ENCODE results near the gene SERINC2. TPM values are rescaled to one million over a fixed set of nuclear protein-coding genes. Genes with fewer than 3 reads are reported as not detected.

SERINC2 gene
- total RNA-seq, 1 experiment from 2014 or later = 26.0 TPM

DNA sequence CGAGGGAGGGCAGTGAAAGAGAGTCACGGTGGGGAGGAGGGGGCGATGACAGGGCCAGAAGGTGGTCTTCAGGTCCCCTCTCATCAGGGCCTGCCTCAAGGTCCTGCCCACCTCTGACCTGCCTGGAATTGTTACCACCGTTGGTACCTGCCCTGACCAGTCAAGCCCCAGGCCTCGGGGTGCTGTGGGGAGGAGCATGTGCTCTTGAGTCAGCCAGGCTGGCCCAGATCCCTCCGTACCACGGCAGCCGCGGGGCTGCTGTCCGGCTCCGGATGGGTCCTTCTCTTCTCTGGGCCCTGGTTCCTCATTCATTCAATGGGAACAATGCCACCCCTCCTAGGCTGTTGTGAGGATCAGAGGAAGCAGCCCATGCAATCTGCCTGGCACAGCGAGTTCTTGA is 22.0 kb downstream of the SERINC2 start:
- H3K36me3 Mint-ChIP-seq = peaks cover 3% of the 10 kb centered on the region; the same call in 1 of the 2 replicates
- H3K4me1 Mint-ChIP-seq = peaks cover 8% of the 10 kb centered on the region
- DNase-seq (ENCODE audit: low spot score) (no peak), ATAC-seq (no peak)
- H3K4me3 Mint-ChIP-seq = no peak overlapping the region
- ChIA-PET POLR2A (no interaction called here), CTCF (no interaction called here)
- no peaks in the 10 kb centered on the region for H3K9me3 Mint-ChIP-seq
- no peaks in the 10 kb centered on the region; the same call in 1 of the 2 replicates for H3K27me3 Mint-ChIP-seq (ENCODE audit: low read depth)
- TF ChIP-seq FOXP4 (CRISPR knock-in tag; IDR thresholded peaks at IDR 0.05) (no peak), GTF2I (CRISPR knock-in tag; conservative IDR thresholded peaks at IDR 0.05) (no peak), NFYB (CRISPR knock-in tag; conservative IDR thresholded peaks at IDR 0.05; ENCODE audit: low read depth) (no peak), ELF4 (CRISPR knock-in tag; IDR thresholded peaks at IDR 0.05; ENCODE audit: low read depth) (no peak), SMAD3 (CRISPR knock-in tag; IDR thresholded peaks at IDR 0.05; ENCODE audit: borderline replicate concordance) (no peak), CDX4 (CRISPR knock-in tag; IDR thresholded peaks at IDR 0.05; ENCODE audit: borderline replicate concordance) (no peak), MLX (CRISPR knock-in tag; IDR thresholded peaks at IDR 0.05) (no peak), PRRX2 (CRISPR knock-in tag; IDR thresholded peaks at IDR 0.05) (no peak), CREB1 (CRISPR knock-in tag; IDR thresholded peaks at IDR 0.05) (no peak), ERG (CRISPR knock-in tag; IDR thresholded peaks at IDR 0.05) (no peak), NFE2L1 (CRISPR knock-in tag; IDR thresholded peaks at IDR 0.05) (no peak), ZNF423 (CRISPR knock-in tag; IDR thresholded peaks at IDR 0.05) (no peak), FOXP1 (CRISPR knock-in tag; IDR thresholded peaks at IDR 0.05; ENCODE audit: borderline replicate concordance) (no peak), GABPB1 (CRISPR knock-in tag; IDR thresholded peaks at IDR 0.05) (no peak), STAT6 (CRISPR knock-in tag; conservative IDR thresholded peaks at IDR 0.05; ENCODE audit: low read depth) (no peak), TCF7 (CRISPR knock-in tag; IDR thresholded peaks at IDR 0.05; ENCODE audit: low read depth) (no peak), RORB (CRISPR knock-in tag; IDR thresholded peaks at IDR 0.05) (no peak)
- TF ChIP-seq, protein P1, sequence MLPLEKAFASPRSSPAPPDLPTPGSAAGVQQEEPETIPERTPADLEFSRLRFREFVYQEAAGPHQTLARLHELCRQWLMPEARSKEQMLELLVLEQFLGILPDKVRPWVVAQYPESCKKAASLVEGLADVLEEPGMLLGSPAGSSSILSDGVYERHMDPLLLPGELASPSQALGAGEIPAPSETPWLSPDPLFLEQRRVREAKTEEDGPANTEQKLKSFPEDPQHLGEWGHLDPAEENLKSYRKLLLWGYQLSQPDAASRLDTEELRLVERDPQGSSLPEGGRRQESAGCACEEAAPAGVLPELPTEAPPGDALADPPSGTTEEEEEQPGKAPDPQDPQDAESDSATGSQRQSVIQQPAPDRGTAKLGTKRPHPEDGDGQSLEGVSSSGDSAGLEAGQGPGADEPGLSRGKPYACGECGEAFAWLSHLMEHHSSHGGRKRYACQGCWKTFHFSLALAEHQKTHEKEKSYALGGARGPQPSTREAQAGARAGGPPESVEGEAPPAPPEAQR (CRISPR knock-in tag; IDR thresholded peaks at IDR 0.05) = no peak
- H3K27ac Mint-ChIP-seq = no peak overlapping the region
